K562 (cell line): ENCODE results near the gene MICAL2. TPM values are rescaled to one million over a fixed set of nuclear protein-coding genes. Genes with fewer than 3 reads are reported as not detected.

Experiments used
- KDM1A ChIP-seq, 2 experiments: fragments of 450-650 bp; IDR thresholded peaks; 2 replicates each; pipeline ENCODE4 v1.6.1; 2016; ENCODE audit warnings: mild to moderate bottlenecking in 2 of 2
- NONO ChIP-seq, 2 experiments: fragments of 200-400 bp in 1 of 2; fragments of 450-650 bp in 1 of 2; formaldehyde crosslinking in 1 of 2; IDR thresholded peaks; 2 replicates each; pipeline ENCODE4 v1.6.1; 2017; ENCODE audit warnings: low read depth in 2 of 2, mild to moderate bottlenecking in 2 of 2, moderate library complexity in 2 of 2, low read length in 1 of 2
- POLR3G ChIP-seq: IDR thresholded peaks from 2 replicates; pipeline ENCODE4 v1.6.1; 2011; ENCODE audit not compliant: insufficient read length, insufficient replicate concordance; ENCODE audit errors: extremely low read depth
- SPI1 ChIP-seq: IDR thresholded peaks from 2 replicates; pipeline ENCODE4 v1.6.1; 2011; ENCODE audit warnings: low read depth, low read length, control low read depth, borderline replicate concordance
- ZNF124 ChIP-seq: sonication (generic); formaldehyde crosslinking; IDR thresholded peaks from 2 replicates; pipeline ENCODE4 v1.8.1; 2022; ENCODE audit warnings: missing genetic modification reagents
- ZNF23 ChIP-seq: fragments of 250-450 bp; sonication (Bioruptor Pico); IDR thresholded peaks from 2 replicates; pipeline ENCODE4 v1.4.0; 2020; ENCODE audit warnings: mild to moderate bottlenecking
- ZNF717 ChIP-seq: fragments of 250-450 bp; sonication (Bioruptor Pico); IDR thresholded peaks from 2 replicates; pipeline ENCODE4 v1.5.0; 2021
- polyA plus RNA-seq, 8 experiments: library from polyadenylated mRNA; depleted of rRNA in 4 of 8; stranded (reverse) in 5 of 8; unstranded in 3 of 8; fragments of >200 nt; fragmentation: Nextera tagmentation in 2 of 8; fragmentation: Illumina TruSeq in 1 of 8; extraction: Ambion mirVana in 2 of 8; extraction: Trizol in 1 of 8; gene quantifications; 2 replicates each; pipeline versions ENCODE4 v1.2.1 to v1.2.3, GENCODE V29; 2011 to 2014; ENCODE audit warnings: inconsistent platforms in 1 of 8, missing spikeins in 1 of 8
- total RNA-seq, 7 experiments: library from RNA; depleted of rRNA in 6 of 7; stranded (reverse); fragments of >200 nt in 6 of 7; fragmentation: Illumina TruSeq in 2 of 7; extraction: Trizol in 2 of 7; gene quantifications; 2 replicates each; pipeline versions ENCODE4 v1.2.1 to v1.2.3, GENCODE V29; 2011 to 2021; ENCODE audit warnings: low replicate concordance in 1 of 7
- TF ChIP-seq, protein P1 (sequence below): fragments of 250-450 bp; sonication (Bioruptor Pico); IDR thresholded peaks from 2 replicates; pipeline ENCODE4 v1.4.0; 2020
- TF ChIP-seq, protein P2 (sequence below): fragments of 250-450 bp; sonication (Bioruptor Pico); IDR thresholded peaks from 2 replicates; pipeline ENCODE4 v1.4.0; 2020; ENCODE audit warnings: mild to moderate bottlenecking, moderate library complexity, borderline replicate concordance
- TF ChIP-seq, protein P3 (sequence below): fragments of 450-650 bp; IDR thresholded peaks from 2 replicates; pipeline ENCODE4 v1.6.1; 2014; ENCODE audit warnings: low read depth, mild to moderate bottlenecking, moderate library complexity, borderline replicate concordance
- TF ChIP-seq, protein P4 (sequence below): fragments of 250-450 bp; sonication (Bioruptor Pico); IDR thresholded peaks from 2 replicates; pipeline ENCODE4 v1.8.0; 2021; ENCODE audit warnings: mild to moderate bottlenecking, moderate library complexity
- TF ChIP-seq, protein P5 (sequence below): sonication (generic); IDR thresholded peaks from 2 replicates; pipeline ENCODE4 v1.6.1; 2016

MICAL2 gene
- total and polyA plus RNA-seq, 9 of the 15 experiments (the other 6 are each of a cell fraction or from before 2014, with no cell fraction given): 4.7 to 64.2 (median 33.6) TPM

DNA sequence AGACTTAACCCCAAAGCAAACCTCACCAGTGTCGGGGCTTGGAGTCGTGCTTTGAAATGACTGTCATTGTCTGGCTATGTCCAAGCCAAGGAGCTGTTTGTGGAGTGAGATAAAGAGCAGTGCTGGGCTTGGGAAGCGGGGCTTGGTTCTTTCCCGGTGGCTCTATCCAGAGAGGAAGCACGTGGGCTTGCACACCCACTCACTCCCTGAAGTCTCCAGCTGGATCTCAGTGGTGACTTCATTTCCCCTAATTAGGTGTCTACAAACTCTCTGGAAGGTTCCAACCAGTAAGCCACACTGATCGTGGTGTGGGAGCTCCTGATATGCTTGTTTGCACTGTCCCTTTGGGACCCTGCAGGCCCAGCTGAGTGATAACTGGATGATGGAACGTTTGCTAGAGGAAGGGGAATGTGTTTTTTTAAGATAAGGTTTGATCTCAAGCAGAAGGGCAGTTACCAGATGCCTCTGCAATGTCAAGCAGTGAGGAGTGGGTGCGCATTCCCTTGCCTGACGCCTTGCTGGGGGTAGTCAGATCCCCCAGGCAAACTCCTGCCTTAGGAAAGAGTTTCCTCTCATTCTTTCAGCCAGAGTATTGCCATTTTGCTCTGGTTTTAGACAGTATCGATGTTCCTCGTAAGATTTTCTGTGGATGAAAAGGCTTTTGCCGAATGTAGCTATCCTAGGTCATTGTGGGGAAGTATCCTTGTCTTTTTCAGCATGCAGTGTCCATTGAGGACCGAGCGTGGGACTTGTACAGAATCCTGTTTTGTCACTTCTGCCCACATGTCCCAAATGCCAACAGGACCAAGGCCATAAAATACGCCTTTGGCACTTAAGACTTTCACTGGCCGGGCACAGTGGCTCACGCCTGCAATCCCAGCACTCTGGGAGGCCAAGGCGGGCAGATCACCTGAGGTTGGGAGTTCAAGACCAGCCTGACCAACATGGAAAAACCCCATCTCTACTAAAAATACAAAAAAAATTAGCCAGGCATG is 90.9 kb downstream of the MICAL2 start (continued):
- TF ChIP-seq, protein P1, sequence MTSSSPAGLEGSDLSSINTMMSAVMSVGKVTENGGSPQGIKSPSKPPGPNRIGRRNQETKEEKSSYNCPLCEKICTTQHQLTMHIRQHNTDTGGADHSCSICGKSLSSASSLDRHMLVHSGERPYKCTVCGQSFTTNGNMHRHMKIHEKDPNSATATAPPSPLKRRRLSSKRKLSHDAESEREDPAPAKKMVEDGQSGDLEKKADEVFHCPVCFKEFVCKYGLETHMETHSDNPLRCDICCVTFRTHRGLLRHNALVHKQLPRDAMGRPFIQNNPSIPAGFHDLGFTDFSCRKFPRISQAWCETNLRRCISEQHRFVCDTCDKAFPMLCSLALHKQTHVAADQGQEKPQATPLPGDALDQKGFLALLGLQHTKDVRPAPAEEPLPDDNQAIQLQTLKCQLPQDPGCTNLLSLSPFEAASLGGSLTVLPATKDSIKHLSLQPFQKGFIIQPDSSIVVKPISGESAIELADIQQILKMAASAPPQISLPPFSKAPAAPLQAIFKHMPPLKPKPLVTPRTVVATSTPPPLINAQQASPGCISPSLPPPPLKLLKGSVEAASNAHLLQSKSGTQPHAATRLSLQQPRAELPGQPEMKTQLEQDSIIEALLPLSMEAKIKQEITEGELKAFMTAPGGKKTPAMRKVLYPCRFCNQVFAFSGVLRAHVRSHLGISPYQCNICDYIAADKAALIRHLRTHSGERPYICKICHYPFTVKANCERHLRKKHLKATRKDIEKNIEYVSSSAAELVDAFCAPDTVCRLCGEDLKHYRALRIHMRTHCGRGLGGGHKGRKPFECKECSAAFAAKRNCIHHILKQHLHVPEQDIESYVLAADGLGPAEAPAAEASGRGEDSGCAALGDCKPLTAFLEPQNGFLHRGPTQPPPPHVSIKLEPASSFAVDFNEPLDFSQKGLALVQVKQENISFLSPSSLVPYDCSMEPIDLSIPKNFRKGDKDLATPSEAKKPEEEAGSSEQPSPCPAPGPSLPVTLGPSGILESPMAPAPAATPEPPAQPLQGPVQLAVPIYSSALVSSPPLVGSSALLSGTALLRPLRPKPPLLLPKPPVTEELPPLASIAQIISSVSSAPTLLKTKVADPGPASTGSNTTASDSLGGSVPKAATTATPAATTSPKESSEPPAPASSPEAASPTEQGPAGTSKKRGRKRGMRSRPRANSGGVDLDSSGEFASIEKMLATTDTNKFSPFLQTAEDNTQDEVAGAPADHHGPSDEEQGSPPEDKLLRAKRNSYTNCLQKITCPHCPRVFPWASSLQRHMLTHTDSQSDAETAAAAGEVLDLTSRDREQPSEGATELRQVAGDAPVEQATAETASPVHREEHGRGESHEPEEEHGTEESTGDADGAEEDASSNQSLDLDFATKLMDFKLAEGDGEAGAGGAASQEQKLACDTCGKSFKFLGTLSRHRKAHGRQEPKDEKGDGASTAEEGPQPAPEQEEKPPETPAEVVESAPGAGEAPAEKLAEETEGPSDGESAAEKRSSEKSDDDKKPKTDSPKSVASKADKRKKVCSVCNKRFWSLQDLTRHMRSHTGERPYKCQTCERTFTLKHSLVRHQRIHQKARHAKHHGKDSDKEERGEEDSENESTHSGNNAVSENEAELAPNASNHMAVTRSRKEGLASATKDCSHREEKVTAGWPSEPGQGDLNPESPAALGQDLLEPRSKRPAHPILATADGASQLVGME (CRISPR knock-in tag): 0 out of 2 replicates have a peak, but pooled peaks have one; percentile 15
- TF ChIP-seq, protein P2, sequence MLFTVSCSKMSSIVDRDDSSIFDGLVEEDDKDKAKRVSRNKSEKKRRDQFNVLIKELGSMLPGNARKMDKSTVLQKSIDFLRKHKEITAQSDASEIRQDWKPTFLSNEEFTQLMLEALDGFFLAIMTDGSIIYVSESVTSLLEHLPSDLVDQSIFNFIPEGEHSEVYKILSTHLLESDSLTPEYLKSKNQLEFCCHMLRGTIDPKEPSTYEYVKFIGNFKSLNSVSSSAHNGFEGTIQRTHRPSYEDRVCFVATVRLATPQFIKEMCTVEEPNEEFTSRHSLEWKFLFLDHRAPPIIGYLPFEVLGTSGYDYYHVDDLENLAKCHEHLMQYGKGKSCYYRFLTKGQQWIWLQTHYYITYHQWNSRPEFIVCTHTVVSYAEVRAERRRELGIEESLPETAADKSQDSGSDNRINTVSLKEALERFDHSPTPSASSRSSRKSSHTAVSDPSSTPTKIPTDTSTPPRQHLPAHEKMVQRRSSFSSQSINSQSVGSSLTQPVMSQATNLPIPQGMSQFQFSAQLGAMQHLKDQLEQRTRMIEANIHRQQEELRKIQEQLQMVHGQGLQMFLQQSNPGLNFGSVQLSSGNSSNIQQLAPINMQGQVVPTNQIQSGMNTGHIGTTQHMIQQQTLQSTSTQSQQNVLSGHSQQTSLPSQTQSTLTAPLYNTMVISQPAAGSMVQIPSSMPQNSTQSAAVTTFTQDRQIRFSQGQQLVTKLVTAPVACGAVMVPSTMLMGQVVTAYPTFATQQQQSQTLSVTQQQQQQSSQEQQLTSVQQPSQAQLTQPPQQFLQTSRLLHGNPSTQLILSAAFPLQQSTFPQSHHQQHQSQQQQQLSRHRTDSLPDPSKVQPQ: peak; percentile 80; the same call in 1 of the 2 replicates
- TF ChIP-seq POLR3G: no peak
- TF ChIP-seq, protein P3, sequence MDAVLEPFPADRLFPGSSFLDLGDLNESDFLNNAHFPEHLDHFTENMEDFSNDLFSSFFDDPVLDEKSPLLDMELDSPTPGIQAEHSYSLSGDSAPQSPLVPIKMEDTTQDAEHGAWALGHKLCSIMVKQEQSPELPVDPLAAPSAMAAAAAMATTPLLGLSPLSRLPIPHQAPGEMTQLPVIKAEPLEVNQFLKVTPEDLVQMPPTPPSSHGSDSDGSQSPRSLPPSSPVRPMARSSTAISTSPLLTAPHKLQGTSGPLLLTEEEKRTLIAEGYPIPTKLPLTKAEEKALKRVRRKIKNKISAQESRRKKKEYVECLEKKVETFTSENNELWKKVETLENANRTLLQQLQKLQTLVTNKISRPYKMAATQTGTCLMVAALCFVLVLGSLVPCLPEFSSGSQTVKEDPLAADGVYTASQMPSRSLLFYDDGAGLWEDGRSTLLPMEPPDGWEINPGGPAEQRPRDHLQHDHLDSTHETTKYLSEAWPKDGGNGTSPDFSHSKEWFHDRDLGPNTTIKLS: peak; percentile 69; the same call in 1 of the 2 replicates
- TF ChIP-seq, protein P4, sequence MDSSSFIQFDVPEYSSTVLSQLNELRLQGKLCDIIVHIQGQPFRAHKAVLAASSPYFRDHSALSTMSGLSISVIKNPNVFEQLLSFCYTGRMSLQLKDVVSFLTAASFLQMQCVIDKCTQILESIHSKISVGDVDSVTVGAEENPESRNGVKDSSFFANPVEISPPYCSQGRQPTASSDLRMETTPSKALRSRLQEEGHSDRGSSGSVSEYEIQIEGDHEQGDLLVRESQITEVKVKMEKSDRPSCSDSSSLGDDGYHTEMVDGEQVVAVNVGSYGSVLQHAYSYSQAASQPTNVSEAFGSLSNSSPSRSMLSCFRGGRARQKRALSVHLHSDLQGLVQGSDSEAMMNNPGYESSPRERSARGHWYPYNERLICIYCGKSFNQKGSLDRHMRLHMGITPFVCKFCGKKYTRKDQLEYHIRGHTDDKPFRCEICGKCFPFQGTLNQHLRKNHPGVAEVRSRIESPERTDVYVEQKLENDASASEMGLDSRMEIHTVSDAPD: no peak
- TF ChIP-seq KDM1A (IDR thresholded peaks at IDR 0.05): peak; percentile 97 to 98
- no peak for TF ChIP-seq ZNF124 (CRISPR knock-in tag)
- TF ChIP-seq NONO (IDR thresholded peaks at IDR 0.05; ENCODE audit: low read depth in 2 of 2, low read length in 1 of 2): peak in 1 of 2 experiments; percentile 91; a peak in 2 of 4 replicates
- TF ChIP-seq, protein P5, sequence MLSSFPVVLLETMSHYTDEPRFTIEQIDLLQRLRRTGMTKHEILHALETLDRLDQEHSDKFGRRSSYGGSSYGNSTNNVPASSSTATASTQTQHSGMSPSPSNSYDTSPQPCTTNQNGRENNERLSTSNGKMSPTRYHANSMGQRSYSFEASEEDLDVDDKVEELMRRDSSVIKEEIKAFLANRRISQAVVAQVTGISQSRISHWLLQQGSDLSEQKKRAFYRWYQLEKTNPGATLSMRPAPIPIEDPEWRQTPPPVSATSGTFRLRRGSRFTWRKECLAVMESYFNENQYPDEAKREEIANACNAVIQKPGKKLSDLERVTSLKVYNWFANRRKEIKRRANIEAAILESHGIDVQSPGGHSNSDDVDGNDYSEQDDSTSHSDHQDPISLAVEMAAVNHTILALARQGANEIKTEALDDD: peak; percentile 73
- no peak for TF ChIP-seq ZNF23 (CRISPR knock-in tag)
- TF ChIP-seq SPI1: peak; percentile 52
- no peak for TF ChIP-seq ZNF717
